Measurements from ENCODE around the gene EHBP1L1. TPM values are rescaled to one million over a fixed set of nuclear protein-coding genes. Genes with fewer than 3 reads are reported as not detected.

EHBP1L1 gene
- total and polyA plus RNA-seq, 2 of the 13 experiments (the other 11 are each of a cell fraction or from before 2014, with no cell fraction given): 8.3 to 10.6 TPM

DNA sequence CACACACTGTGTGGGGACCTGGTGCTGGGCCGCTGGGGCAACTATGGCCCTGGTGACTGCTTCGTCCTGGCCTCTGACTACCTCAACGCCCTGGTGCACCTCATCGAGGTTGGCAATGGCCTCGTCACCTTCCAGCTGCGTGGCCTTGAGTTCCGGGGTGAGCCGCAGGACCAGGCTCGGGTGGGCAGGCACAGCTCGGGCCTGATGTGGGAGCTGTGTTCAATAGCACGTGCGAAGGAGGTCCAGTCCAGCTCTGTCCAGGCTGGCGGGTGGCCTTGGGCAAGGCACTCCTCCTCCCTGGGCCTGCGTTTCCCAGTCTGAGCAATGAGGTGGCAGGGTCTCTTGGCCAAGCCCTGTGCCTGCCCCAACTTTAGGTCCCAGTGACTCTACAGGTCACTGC, 53.7 kb downstream of the EHBP1L1 start:
- Histone ChIP-seq H4K20me1 (ENCODE audit: insufficient read depth, low read length) (no peaks in the 10 kb centered on the region), H3K36me3 (replicated peaks in 1 of 2; ENCODE audit: control insufficient read depth in 1 of 2, insufficient read depth in 2 of 2, low read length in 2 of 2) (peaks cover 45 to 63% of the 10 kb centered on the region in 2 experiments), H2AFZ (ENCODE audit: low read length) (no peak overlapping the region), H3K9me3 (ENCODE audit: low read length) (no peaks in the 10 kb centered on the region), H3K27ac (ENCODE audit: extremely low read length, insufficient read depth, low read length) (no peak overlapping the region), H3K79me2 (ENCODE audit: insufficient read depth, low read length) (no peaks in the 10 kb centered on the region), H3K4me2 (ENCODE audit: low read depth, low read length) (no peak overlapping the region), H3K9ac (ENCODE audit: insufficient read depth, low read depth, low read length) (no peak overlapping the region), H3K4me1 (ENCODE audit: insufficient read depth, low read length) (no peaks in the 10 kb centered on the region), H3K27me3 (ENCODE audit: control insufficient read depth in 1 of 2, insufficient read depth in 2 of 2, low read length in 2 of 2) (no peaks in the 10 kb centered on the region), H3K4me3 (replicated peaks in 1 of 3; ENCODE audit: insufficient read depth in 1 of 3, low read depth in 2 of 3, low read length in 3 of 3) (no peak overlapping the region)
- DNase-seq (ENCODE audit: low spot score): no peak
- ChIA-PET POLR2A (interaction anchor here (1.0 to 1.1 kb wide), 2 partner anchors 9 to 13 kb away, joined by 3 to 4 read pairs; partner anchors contain the start of gene SIPA1), CTCF (ENCODE audit: low intra/inter-chr PET ratio, low total read pairs) (no interaction called here)
- ATAC-seq: no peak
- no peak for FAIRE-seq
- in situ Hi-C loops (cut with HindIII; ENCODE audit: extremely low pct_ligation_motif_present, low pct_unique_long_range_greater_than_20kb): no loop called here
- no TSS peak for BruUV-seq (replicated peaks)
- WGBS (ENCODE audit: low lambda C conversion rate): 99% methylated on average over 9 of the region's 14 CpGs
- TF ChIP-seq ZNF883 (CRISPR knock-in tag; IDR thresholded peaks at IDR 0.05; ENCODE audit: not compliant biosample characterization): no peak
- TF ChIP-seq ZNF564 (CRISPR knock-in tag; IDR thresholded peaks at IDR 0.05): no peak
- 0 out of 2 replicates have a peak, but pooled peaks have one; percentile 34 for TF ChIP-seq RBFOX2 (IDR thresholded peaks at IDR 0.05; ENCODE audit: low read depth, low read length)
- intact Hi-C loops (cut with micrococcal nuclease; ENCODE audit: unreplicated experiment): no loop called here

DNA sequence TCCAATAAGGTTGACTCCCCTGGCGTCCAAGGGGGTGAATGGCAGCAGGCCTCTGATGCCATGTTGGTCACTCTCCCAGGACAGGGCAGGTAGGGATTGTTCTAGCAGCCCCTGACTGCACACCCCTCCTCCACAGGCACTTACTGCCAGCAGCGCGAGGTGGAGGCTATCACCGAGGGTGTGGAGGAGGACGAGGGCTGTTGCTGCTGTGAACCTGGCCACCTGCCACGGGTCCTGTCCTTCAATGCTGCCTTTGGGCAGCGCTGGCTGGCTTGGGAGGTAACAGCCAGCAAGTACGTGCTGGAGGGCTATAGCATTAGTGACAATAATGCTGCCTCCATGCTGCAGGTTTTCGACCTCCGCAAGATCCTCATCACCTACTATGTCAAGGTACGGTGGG, 54.4 kb downstream of the EHBP1L1 start:
- no peaks in the 10 kb centered on the region for H3K9me3 ChIP-seq (ENCODE audit: low read length)
- H3K27me3 ChIP-seq (ENCODE audit: control insufficient read depth in 1 of 2, insufficient read depth in 2 of 2, low read length in 2 of 2): no peaks in the 10 kb centered on the region
- H3K9ac ChIP-seq (ENCODE audit: insufficient read depth, low read depth, low read length): no peak overlapping the region
- no peak overlapping the region for H3K4me2 ChIP-seq (ENCODE audit: low read depth, low read length)
- H2AFZ ChIP-seq (ENCODE audit: low read length): no peak overlapping the region
- TF ChIP-seq AGO2 (optimal IDR thresholded peaks at IDR 0.05; ENCODE audit: low read depth, low read length): peak; percentile 13
- TF ChIP-seq, protein P1, sequence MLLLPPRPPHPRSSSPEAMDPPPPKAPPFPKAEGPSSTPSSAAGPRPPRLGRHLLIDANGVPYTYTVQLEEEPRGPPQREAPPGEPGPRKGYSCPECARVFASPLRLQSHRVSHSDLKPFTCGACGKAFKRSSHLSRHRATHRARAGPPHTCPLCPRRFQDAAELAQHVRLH (CRISPR knock-in tag; IDR thresholded peaks at IDR 0.05; ENCODE audit: borderline replicate concordance, low read depth): no peak
- BruUV-seq (replicated peaks): no TSS peak
- no peak overlapping the region for H3K27ac ChIP-seq (ENCODE audit: extremely low read length, insufficient read depth, low read length)
- in situ Hi-C loops (cut with HindIII; ENCODE audit: extremely low pct_ligation_motif_present, low pct_unique_long_range_greater_than_20kb) (no loop called here), intact Hi-C loops (cut with micrococcal nuclease; ENCODE audit: unreplicated experiment) (no loop called here)
- H3K4me1 ChIP-seq (ENCODE audit: insufficient read depth, low read length): no peaks in the 10 kb centered on the region
- DNase-seq (ENCODE audit: low spot score) (no peak), FAIRE-seq (no peak), ATAC-seq (no peak)
- CTCF ChIA-PET (ENCODE audit: low intra/inter-chr PET ratio, low total read pairs): no interaction called here
- WGBS (ENCODE audit: low lambda C conversion rate): 100% methylated on average over 4 of the region's 11 CpGs
- POLR2A ChIA-PET: interaction anchor here (1.0 kb wide), 3 partner anchors 8 to 15 kb away, joined by 3 to 4 read pairs (median 3); partner anchors contain the start of genes PCNX3 and SIPA1
- no peaks in the 10 kb centered on the region for H3K79me2 ChIP-seq (ENCODE audit: insufficient read depth, low read length)
- no peaks in the 10 kb centered on the region for H4K20me1 ChIP-seq (ENCODE audit: insufficient read depth, low read length)
- peaks cover 51 to 67% of the 10 kb centered on the region in 2 experiments for H3K36me3 ChIP-seq (replicated peaks in 1 of 2; ENCODE audit: control insufficient read depth in 1 of 2, insufficient read depth in 2 of 2, low read length in 2 of 2)
- no peak overlapping the region for H3K4me3 ChIP-seq (replicated peaks in 1 of 3; ENCODE audit: insufficient read depth in 1 of 3, low read depth in 2 of 3, low read length in 3 of 3)

Measured in HepG2 (cell line).